Lower lobe of right lung (tissue), 2 donors: ENCODE measurements around the gene UGT1A8. TPM values are rescaled to one million over a fixed set of nuclear protein-coding genes. Genes with fewer than 3 reads are reported as not detected.

Experiments used
- ATAC-seq, 2 donors: fragments of 200-7000 bp; cut with Tn5 transposase; one replicate each; pipeline ENCODE4 v1.9.1; 2020 to 2022; ENCODE audit warnings: mild to moderate bottlenecking in 2 of 2, moderate library complexity in 2 of 2
- DNase-seq: peaks from one replicate; pipeline ENCODE4 v3.0.0-alpha.2; 2020
- H3K27ac ChIP-seq: fragments of 200-600 bp; one replicate; pipeline ENCODE4 v1.8.0; 2022
- H3K27me3 ChIP-seq: fragments of 200-600 bp; one replicate; pipeline ENCODE4 v1.8.0; 2022; ENCODE audit warnings: low read depth
- H3K36me3 ChIP-seq: fragments of 200-600 bp; one replicate; pipeline ENCODE4 v1.8.0; 2022; ENCODE audit warnings: mild to moderate bottlenecking
- H3K4me1 ChIP-seq: fragments of 200-600 bp; one replicate; pipeline ENCODE4 v1.8.0; 2022
- H3K4me3 ChIP-seq: fragments of 200-600 bp; one replicate; pipeline ENCODE4 v1.8.0; 2022; ENCODE audit warnings: mild to moderate bottlenecking
- H3K9me3 ChIP-seq: fragments of 200-600 bp; one replicate; pipeline ENCODE4 v1.8.0; 2022
- intact Hi-C: fragments of 100-400 bp; cut with DNase I; formaldehyde crosslinking; loops from one replicate; pipeline ENCODE4 v1.11.0; 2022
- total RNA-seq: library from RNA; stranded (reverse); fragmentation: NEBNext Ultra II Directional; extraction: Animal tissue kit (Norgen Biotek cat#: 25700); gene quantifications from one replicate; pipeline ENCODE4 v1.2.1, GENCODE V29; 2021
- TF ChIP-seq, protein P1 (sequence below): fragments of 200-600 bp; IDR thresholded peaks from one replicate; pipeline ENCODE4 v1.8.0; 2022; ENCODE audit warnings: antibody characterized with exemption, mild to moderate bottlenecking
- donor health status: DM: no; HTN: yes; CAD: no; lungs with severe emphysema.

The UGT1A8 gene
- total RNA-seq, 1 donor from 2014 or later, result not detected

DNA sequence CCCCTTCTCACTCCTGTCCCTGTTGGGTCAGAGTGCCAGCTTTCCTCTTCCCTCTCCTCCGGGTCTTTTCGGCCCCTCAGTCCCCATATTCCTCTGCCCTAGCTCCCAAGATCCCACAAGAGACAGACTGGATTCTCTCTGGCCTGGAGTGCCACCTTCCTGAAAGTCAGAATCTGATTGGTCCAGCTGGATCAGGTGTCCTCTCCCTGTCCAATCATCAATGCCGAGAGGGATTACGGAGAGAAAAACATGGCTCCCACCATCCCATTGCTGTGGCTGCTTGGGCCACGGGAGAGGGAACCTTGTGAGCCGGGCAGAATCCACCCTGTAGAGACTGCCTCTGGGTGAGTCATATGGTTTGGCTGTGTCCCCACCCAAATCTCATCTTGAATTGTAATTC, 158.0 kb downstream of the UGT1A8 start:
- intact Hi-C loops, result no loop called here
- TF ChIP-seq, protein P1, sequence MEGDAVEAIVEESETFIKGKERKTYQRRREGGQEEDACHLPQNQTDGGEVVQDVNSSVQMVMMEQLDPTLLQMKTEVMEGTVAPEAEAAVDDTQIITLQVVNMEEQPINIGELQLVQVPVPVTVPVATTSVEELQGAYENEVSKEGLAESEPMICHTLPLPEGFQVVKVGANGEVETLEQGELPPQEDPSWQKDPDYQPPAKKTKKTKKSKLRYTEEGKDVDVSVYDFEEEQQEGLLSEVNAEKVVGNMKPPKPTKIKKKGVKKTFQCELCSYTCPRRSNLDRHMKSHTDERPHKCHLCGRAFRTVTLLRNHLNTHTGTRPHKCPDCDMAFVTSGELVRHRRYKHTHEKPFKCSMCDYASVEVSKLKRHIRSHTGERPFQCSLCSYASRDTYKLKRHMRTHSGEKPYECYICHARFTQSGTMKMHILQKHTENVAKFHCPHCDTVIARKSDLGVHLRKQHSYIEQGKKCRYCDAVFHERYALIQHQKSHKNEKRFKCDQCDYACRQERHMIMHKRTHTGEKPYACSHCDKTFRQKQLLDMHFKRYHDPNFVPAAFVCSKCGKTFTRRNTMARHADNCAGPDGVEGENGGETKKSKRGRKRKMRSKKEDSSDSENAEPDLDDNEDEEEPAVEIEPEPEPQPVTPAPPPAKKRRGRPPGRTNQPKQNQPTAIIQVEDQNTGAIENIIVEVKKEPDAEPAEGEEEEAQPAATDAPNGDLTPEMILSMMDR, result no peak
- ATAC-seq (no peak), DNase-seq (no peak)
- Histone ChIP-seq H3K27me3 (no peaks in the 10 kb centered on the region), H3K9me3 (no peaks in the 10 kb centered on the region), H3K27ac (no peak overlapping the region), H3K36me3 (no peaks in the 10 kb centered on the region), H3K4me3 (no peak overlapping the region), H3K4me1 (no peaks in the 10 kb centered on the region)

GRCh38 chr2:233778030-233778429, 160.6 kb downstream of the UGT1A8 start, which contains the start of gene MROH2A:
Gene MROH2A, plus strand, starts transcription at chr2:233778330. Its CDS starts 1,029 bp downstream, at chr2:233779359.
- DNase-seq (no peak), ATAC-seq (no peak)
- intact Hi-C loops, result no loop called here
- TF ChIP-seq, protein P1, result no peak
- Histone ChIP-seq H3K27me3 (no peaks in the 10 kb centered on the region), H3K4me1 (no peaks in the 10 kb centered on the region), H3K36me3 (no peaks in the 10 kb centered on the region), H3K9me3 (no peaks in the 10 kb centered on the region), H3K4me3 (no peak within 1 kb of the TSS), H3K27ac (no peak within 1 kb of the TSS)

DNA sequence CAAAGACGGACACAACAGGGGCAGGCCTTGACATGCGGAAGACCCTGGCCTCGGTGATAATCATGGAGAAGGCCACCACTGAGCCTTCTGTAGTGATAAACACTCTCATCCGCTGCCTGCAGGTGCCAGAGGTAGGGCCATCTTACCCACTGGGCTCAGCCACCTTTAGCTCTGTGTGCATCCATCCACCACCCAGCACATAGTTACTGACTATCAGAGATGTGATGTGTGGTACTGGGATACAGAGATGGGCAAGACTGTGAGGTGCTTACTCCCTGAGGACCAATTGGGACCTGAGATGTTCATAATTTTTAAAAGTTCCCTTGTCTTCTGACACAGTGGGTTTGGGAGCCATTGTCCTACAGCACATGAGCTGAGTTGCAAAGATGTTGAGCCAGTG, 162.3 kb downstream of the UGT1A8 start:
- no peak overlapping the region for H3K27ac ChIP-seq
- ATAC-seq (peak in 1 of 2 donors; percentile 23), DNase-seq (no peak)
- no peaks in the 10 kb centered on the region for H3K36me3 ChIP-seq
- H3K4me1 ChIP-seq, result no peaks in the 10 kb centered on the region
- no peaks in the 10 kb centered on the region for H3K9me3 ChIP-seq
- H3K27me3 ChIP-seq, result no peaks in the 10 kb centered on the region
- no peak overlapping the region for H3K4me3 ChIP-seq
- intact Hi-C loops, result no loop called here
- TF ChIP-seq, protein P1, result no peak

- Histone ChIP-seq H3K36me3 (no peaks in the 10 kb centered on the region), H3K4me3 (no peak overlapping the region), H3K4me1 (no peaks in the 10 kb centered on the region), H3K9me3 (no peaks in the 10 kb centered on the region), H3K27ac (no peak overlapping the region), H3K27me3 (no peaks in the 10 kb centered on the region)
- ATAC-seq (no peak), DNase-seq (no peak)
- TF ChIP-seq, protein P1, result no peak
- intact Hi-C loops, result no loop called here
These were observed 163.3 kb downstream of the UGT1A8 start for GRCh38 chr2:233780771-233781170.

DNA sequence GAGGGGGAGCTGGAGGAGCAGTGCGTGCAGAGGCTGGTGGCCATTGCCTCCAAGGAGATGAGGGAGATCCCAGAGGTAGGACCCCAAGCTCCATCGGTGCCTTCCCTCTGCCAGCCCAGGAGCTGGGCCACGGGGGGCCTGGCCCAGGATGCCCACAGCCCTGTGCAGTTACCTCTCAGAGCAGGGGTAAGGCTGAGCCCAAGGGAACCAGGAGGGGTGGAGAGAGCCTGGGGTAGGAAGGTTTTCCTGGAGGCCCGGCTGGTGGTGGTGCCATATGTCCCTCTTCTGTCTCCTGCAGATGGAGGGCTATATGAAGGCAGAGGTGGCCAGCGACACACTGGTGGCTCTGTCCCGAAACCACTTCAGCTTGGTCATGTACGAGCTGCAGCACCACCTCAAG, 172.1 kb downstream of the UGT1A8 start:
- intact Hi-C loops, result no loop called here
- TF ChIP-seq, protein P1, result no peak
- Histone ChIP-seq H3K4me1 (no peaks in the 10 kb centered on the region), H3K27me3 (no peaks in the 10 kb centered on the region), H3K27ac (no peak overlapping the region), H3K9me3 (no peaks in the 10 kb centered on the region), H3K36me3 (no peaks in the 10 kb centered on the region), H3K4me3 (no peak overlapping the region)
- no peak for ATAC-seq
- DNase-seq, result no peak
